ENCODE results near the gene CIDEA.

DNA sequence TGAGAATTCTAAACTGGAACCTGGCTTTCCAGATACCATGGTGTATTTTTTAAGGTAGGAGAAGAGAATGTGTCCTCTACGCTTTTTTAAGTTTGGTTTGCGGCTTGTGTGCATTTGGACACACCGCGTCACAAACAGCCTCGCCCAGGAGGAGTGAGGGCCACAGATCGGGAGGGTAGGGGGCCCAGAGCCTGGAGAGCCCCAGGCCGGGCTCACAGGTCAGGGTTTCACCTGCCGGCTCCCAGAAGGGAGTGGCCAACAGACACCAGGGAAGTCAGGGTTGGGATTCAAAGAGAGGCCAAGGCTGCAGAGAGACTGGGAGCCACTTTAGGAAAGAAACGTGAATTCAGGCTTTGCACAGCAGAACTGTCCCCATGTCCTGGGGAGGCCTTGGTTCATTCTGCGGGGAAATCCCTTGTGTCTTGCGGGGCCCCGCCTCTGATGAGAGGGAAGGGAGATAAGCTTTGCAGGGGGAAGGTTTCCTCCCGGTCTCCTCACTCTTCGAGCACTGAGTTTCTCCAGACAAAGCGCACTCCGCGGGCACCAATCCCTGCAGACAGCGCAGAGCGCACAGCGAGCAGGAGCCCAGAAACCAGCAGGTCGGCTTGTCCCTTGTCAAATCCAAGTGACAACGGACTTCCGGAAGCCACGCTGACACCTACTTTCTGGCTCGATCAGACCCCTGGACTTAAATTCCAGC is 51.9 kb downstream of the CIDEA start:
- TF ChIP-seq, protein P1, sequence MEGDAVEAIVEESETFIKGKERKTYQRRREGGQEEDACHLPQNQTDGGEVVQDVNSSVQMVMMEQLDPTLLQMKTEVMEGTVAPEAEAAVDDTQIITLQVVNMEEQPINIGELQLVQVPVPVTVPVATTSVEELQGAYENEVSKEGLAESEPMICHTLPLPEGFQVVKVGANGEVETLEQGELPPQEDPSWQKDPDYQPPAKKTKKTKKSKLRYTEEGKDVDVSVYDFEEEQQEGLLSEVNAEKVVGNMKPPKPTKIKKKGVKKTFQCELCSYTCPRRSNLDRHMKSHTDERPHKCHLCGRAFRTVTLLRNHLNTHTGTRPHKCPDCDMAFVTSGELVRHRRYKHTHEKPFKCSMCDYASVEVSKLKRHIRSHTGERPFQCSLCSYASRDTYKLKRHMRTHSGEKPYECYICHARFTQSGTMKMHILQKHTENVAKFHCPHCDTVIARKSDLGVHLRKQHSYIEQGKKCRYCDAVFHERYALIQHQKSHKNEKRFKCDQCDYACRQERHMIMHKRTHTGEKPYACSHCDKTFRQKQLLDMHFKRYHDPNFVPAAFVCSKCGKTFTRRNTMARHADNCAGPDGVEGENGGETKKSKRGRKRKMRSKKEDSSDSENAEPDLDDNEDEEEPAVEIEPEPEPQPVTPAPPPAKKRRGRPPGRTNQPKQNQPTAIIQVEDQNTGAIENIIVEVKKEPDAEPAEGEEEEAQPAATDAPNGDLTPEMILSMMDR (IDR thresholded peaks at IDR 0.05): no peak
- no peak for TF ChIP-seq POLR2A (IDR thresholded peaks at IDR 0.05)
- TF ChIP-seq POLR2AphosphoS5 (IDR thresholded peaks at IDR 0.05): no peak
- no peak for TF ChIP-seq EP300 (IDR thresholded peaks at IDR 0.05)

Measured in gastroesophageal sphincter (tissue), 3 donors.